Hematopoietic multipotent progenitor cell treated with erythropoietin and hydrocortisone succinate and interleukin-3 and kit ligand, for 6 days (in vitro differentiated cells): ENCODE measurements around the gene LHX3.

ENCODE experiments used
- DNase-seq: peaks from one replicate; pipeline ENCODE4 v3.0.0-alpha.2; 2015

Gene LHX3

GRCh38 chr9:136226680-136227407 lies 21.9 kb upstream of the LHX3 start:
- no peak for DNase-seq

- peak; percentile 83 for DNase-seq
These were observed 21.1 kb upstream of the LHX3 start for GRCh38 chr9:136225748-136226679.

- no peak for DNase-seq
These were observed 20.4 kb upstream of the LHX3 start for GRCh38 chr9:136225366-136225747.

- DNase-seq: no peak
These were observed 19.1 kb upstream of the LHX3 start for GRCh38 chr9:136223871-136224640.

GRCh38 chr9:136222906-136223285 lies 18.0 kb upstream of the LHX3 start:
- no peak for DNase-seq

- DNase-seq: no peak
These were observed 17.4 kb upstream of the LHX3 start for GRCh38 chr9:136222166-136222905.

GRCh38 chr9:136220017-136220729 lies 15.2 kb upstream of the LHX3 start:
- DNase-seq: peak; percentile 35

GRCh38 chr9:136219276-136219675 lies 14.3 kb upstream of the LHX3 start:
- DNase-seq: no peak

- no peak for DNase-seq
These were observed 13.7 kb upstream of the LHX3 start for GRCh38 chr9:136218673-136219072.

GRCh38 chr9:136218271-136218670 lies 13.3 kb upstream of the LHX3 start:
- DNase-seq: no peak

- DNase-seq: no peak
These were observed 11.8 kb upstream of the LHX3 start for GRCh38 chr9:136216541-136217244.

- no peak for DNase-seq
These were observed 8.8 kb upstream of the LHX3 start for GRCh38 chr9:136213733-136214132.

GRCh38 chr9:136212345-136212950 lies 7.5 kb upstream of the LHX3 start:
- no peak for DNase-seq

- no peak for DNase-seq
These were observed 6.8 kb upstream of the LHX3 start for GRCh38 chr9:136211441-136212344.

- DNase-seq: no peak
These were observed 6.1 kb upstream of the LHX3 start for GRCh38 chr9:136211006-136211405.

- DNase-seq: no peak
These were observed 5.3 kb upstream of the LHX3 start for GRCh38 chr9:136210276-136210675.

- DNase-seq: no peak
These were observed 4.9 kb upstream of the LHX3 start for GRCh38 chr9:136209786-136210185.

- DNase-seq: no peak
These were observed 4.3 kb upstream of the LHX3 start for GRCh38 chr9:136209232-136209631.

GRCh38 chr9:136208675-136209074 lies 3.7 kb upstream of the LHX3 start:
- DNase-seq: no peak

- no peak for DNase-seq
These were observed 2.7 kb upstream of the LHX3 start for GRCh38 chr9:136207616-136208015.
